ENCODE measurements around the gene ANTXR2.
"Not testable (repeated sequence)": the region's sequence is repeated elsewhere in the genome, so short reads cannot be mapped to it uniquely, and the experiment has no call there.

ANTXR2 gene

DNA sequence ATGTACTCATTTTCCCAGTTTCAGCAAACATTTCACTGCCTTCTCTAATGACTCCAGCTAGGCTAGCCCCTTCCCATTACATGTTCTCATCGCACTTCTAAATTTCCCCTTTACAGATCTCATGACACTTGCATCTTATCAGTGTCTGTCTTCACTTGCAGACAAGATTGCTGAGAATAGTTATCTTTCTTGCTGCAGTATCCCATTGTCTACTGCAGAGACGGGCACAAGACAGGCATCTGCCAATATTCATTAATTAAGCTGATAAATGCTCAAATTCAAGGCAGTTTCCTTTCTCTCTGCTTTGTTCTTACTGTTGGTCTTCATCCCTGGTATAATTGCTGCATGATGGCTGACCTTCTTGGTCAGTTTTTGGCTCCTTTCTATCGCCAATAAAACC is 175.9 kb downstream of the ANTXR2 start:
- Mint-ChIP-seq H3K4me1 (ENCODE audit: low read depth) (no peaks in the 10 kb centered on the region), H3K4me3 (no peak overlapping the region), H3K27me3 (no peaks in the 10 kb centered on the region), H3K36me3 (ENCODE audit: low read depth) (no peaks in the 10 kb centered on the region), H3K27ac (no peak overlapping the region), H3K9me3 (peaks cover 3% of the 10 kb centered on the region)
- no peak for DNase-seq

DNA sequence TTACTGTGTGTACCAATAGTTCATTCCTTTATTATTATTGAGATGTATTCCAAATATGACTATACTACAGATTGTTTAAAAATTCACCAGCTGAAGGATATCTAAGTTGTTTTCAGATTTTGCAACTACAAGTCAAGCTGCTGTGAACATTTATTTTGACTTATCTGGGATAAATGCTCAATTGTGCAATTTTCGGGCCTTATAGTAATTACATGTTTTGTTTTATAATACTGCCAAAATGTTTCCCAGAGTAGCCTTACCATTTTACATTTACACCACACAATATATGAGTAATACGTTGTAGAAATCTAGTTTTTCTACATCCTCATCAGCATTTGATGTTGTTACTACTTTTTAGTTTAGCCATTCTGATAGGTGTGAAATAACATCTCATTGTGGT is 179.6 kb downstream of the ANTXR2 start:
- Mint-ChIP-seq H3K4me3 (no peak overlapping the region), H3K9me3 (no peaks in the 10 kb centered on the region), H3K27me3 (no peaks in the 10 kb centered on the region), H3K36me3 (ENCODE audit: low read depth) (no peaks in the 10 kb centered on the region), H3K4me1 (ENCODE audit: low read depth) (no peaks in the 10 kb centered on the region), H3K27ac (no peak overlapping the region)
- DNase-seq, result no peak

DNA sequence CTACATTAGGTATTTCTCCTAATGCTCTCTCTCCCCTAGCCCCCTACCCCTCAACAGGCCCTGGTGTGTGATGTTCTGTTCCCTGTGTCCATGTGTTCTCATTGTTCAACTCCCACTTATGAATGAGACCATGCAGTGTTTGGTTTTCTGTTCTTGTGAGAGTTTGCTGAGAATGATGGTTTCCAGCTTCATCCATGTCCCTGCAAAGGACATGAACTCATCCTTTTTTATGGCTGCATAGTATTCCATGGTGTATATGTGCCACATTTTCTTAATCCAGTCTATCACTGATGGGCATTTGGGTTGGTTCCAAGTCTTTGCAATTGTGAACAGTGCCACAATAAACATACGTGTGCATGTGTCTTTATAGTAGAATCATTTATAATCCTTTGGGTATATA is 184.0 kb downstream of the ANTXR2 start:
- not testable (repeated sequence) for H3K36me3 Mint-ChIP-seq (ENCODE audit: low read depth); H3K4me3 Mint-ChIP-seq; H3K27me3 Mint-ChIP-seq; H3K9me3 Mint-ChIP-seq; DNase-seq; H3K4me1 Mint-ChIP-seq (ENCODE audit: low read depth); H3K27ac Mint-ChIP-seq

DNA sequence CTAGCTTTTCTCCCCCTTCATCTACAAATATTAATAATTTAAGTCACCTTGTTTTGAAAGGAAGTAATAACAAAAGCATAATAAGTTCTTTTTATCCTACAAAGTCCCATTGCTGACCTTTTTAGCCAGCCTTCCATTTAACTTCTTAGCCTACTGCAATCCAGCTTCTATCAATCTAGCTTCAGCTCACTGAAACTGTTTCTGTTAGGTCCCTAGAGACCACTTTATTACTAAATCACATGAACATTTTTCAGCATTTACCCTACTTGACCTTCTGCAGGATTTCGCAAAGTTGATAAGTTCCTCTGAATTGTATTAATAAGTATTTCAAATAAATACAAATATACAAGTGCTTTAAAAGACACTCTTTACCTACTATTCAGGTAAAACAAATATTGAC is 186.5 kb downstream of the ANTXR2 start:
- Mint-ChIP-seq H3K4me3 (no peak overlapping the region), H3K27me3 (no peaks in the 10 kb centered on the region), H3K4me1 (ENCODE audit: low read depth) (peaks cover 2% of the 10 kb centered on the region), H3K27ac (no peak overlapping the region), H3K36me3 (ENCODE audit: low read depth) (no peaks in the 10 kb centered on the region), H3K9me3 (no peaks in the 10 kb centered on the region)
- no peak for DNase-seq

DNA sequence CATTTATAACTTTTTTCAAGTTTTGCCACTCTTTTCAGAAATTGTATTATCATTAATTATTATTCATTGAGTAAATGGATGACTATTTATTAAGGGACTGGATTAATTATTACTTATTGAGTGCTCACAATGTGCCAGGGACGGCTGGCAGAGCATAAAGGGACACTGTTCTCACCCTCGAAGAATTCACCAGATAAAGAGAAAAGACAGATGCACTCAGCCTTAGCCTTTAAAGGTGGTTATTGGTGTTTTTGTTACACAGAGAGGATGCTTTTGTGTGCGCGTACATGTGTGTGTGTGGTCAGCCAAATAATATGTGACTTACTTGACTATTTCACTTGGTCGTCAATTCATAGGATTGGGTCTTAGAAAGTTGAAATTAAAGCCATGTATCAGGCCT is 187.0 kb downstream of the ANTXR2 start:
- no peak for DNase-seq
- Mint-ChIP-seq H3K27me3 (no peaks in the 10 kb centered on the region), H3K4me1 (ENCODE audit: low read depth) (peaks cover 2% of the 10 kb centered on the region), H3K27ac (no peak overlapping the region), H3K9me3 (no peaks in the 10 kb centered on the region), H3K36me3 (ENCODE audit: low read depth) (no peaks in the 10 kb centered on the region), H3K4me3 (no peak overlapping the region)

DNA sequence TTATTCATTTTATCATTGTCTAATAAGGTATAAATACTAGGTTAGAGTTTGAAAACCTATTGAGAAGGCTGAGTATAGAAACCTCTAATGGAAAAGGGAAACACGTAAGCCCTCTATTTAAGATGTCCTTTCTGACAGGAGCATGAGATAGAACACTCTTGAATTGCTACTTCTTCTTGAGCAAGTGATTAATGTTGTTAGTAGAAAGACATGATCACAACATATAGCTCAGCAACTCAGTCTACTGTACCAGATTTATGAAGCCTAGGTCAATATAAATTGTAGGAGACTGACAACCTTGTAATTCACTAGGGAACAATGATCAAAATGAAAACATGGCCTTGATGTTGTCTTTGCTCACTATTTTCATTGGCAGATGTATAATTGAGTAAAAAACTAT is 189.7 kb downstream of the ANTXR2 start:
- Mint-ChIP-seq H3K4me1 (ENCODE audit: low read depth) (peaks cover 2% of the 10 kb centered on the region), H3K4me3 (no peak overlapping the region), H3K36me3 (ENCODE audit: low read depth) (no peaks in the 10 kb centered on the region), H3K9me3 (peaks cover 2% of the 10 kb centered on the region), H3K27ac (no peak overlapping the region), H3K27me3 (no peaks in the 10 kb centered on the region)
- no peak for DNase-seq

DNA sequence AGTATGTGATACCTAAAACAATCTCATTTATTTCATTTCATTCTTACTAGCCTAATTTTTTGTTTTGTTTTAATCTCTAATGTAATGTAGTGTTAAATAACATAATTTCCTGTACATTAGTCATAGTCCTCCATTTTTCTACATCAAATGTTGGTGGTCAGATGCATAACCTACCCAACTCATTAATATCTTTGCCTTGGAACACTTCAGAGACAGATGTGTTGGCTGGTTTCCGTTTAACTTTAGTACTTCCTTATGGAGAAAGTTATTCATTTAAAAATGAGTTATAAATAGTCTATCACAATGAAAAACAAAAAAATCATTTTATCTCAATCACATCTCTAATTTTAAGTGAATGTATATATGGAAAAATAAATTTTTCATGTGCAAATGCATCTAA is 190.2 kb downstream of the ANTXR2 start:
- no peaks in the 10 kb centered on the region for H3K27me3 Mint-ChIP-seq
- DNase-seq, result no peak
- no peaks in the 10 kb centered on the region for H3K36me3 Mint-ChIP-seq (ENCODE audit: low read depth)
- H3K4me1 Mint-ChIP-seq (ENCODE audit: low read depth), result peaks cover 2% of the 10 kb centered on the region
- peaks cover 7% of the 10 kb centered on the region for H3K9me3 Mint-ChIP-seq
- H3K4me3 Mint-ChIP-seq, result no peak overlapping the region
- H3K27ac Mint-ChIP-seq, result no peak overlapping the region

DNA sequence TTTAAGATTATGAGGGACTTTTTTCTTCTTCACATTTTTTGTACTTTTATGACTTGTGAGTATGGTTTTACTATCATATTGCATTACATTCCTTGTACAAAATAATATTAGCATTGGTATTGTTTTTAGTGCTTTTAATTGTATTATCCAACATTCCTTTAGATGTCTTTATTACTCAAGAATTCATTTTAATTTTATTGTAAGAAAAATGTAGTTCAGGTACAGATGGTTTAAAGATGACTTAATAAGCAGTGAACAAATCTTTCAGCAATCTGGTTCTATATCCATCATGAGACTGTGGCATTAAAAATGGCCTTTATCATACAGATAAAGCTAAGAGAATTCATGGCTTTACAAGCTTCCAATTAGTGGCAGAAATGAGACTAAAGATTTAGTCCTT is 191.6 kb downstream of the ANTXR2 start:
- H3K27me3 Mint-ChIP-seq, result no peaks in the 10 kb centered on the region
- DNase-seq, result no peak
- no peaks in the 10 kb centered on the region for H3K36me3 Mint-ChIP-seq (ENCODE audit: low read depth)
- H3K27ac Mint-ChIP-seq, result no peak overlapping the region
- peaks cover 2% of the 10 kb centered on the region for H3K4me1 Mint-ChIP-seq (ENCODE audit: low read depth)
- H3K4me3 Mint-ChIP-seq, result no peak overlapping the region
- H3K9me3 Mint-ChIP-seq, result peaks cover 9% of the 10 kb centered on the region

DNA sequence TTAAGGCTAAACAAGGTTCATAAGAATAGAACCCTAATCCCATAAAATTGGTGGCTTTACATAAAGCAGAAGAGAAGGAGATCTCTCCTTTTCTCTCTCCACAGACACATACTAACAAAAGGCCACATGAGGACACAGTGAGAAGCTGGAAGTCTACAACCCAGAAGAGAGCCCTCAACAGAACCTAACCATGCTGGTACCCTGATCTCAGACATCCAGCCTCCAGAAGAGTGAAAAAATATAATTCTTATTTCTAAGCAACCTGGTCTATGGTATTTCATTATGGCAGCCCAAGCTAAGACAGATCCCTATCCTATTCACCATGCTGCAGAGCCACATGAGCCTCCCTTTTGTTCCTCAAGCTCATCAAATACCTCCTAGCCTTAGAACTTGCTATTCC is 195.5 kb downstream of the ANTXR2 start:
- no peaks in the 10 kb centered on the region for H3K36me3 Mint-ChIP-seq (ENCODE audit: low read depth)
- H3K4me1 Mint-ChIP-seq (ENCODE audit: low read depth), result no peaks in the 10 kb centered on the region
- peaks cover 9% of the 10 kb centered on the region for H3K9me3 Mint-ChIP-seq
- no peaks in the 10 kb centered on the region for H3K27me3 Mint-ChIP-seq
- no peak for DNase-seq
- no peak overlapping the region for H3K27ac Mint-ChIP-seq
- no peak overlapping the region for H3K4me3 Mint-ChIP-seq

DNA sequence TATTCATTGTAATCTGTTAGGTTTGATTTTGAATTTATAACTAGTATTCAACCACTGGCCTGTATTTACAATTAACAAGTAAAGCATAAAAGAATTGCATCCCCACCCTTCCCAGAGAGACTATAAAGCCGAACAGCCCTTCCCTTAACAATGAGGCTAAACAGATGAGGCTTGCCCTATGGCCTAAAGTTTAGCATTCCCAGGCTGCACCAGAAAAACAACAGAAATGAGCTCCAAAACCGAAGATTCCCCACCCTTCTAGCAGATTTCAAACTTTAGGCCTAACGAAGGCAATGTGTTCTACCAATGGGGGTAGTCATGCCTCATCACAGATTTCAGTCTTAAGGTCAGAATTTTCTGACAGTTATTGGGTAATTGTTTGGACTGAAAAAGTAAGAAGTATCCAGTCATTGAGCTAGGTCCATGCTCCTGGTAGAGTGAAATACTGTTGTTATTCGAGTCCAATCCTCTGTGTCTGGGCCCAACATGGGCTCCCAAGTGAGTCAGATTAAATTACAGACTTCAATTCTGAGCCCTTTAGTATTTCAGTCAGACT is 197.6 kb downstream of the ANTXR2 start:
- H3K4me3 Mint-ChIP-seq, result no peak overlapping the region
- DNase-seq, result no peak
- H3K27ac Mint-ChIP-seq, result no peak overlapping the region
- peaks cover 9% of the 10 kb centered on the region for H3K9me3 Mint-ChIP-seq
- no peaks in the 10 kb centered on the region for H3K27me3 Mint-ChIP-seq
- H3K4me1 Mint-ChIP-seq (ENCODE audit: low read depth), result no peaks in the 10 kb centered on the region
- no peaks in the 10 kb centered on the region for H3K36me3 Mint-ChIP-seq (ENCODE audit: low read depth)

DNA sequence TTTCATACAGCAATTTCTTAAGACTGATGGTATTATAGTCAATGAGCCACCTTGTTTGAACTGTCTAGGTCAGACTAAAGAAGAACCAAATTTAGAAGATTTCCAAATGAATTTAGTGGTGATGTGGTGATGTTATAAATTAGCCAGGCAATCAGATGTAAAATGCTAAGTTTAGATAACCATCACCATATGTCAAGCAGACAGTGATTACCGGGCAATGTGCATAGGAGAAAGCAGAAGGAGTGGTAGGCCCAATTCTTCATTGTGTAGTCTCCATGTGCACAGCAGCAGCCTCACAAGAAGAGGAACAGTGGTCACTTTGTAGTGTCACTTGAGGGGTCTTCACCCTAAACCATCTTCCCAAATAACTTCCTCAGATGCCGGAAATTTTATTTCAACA is 198.8 kb downstream of the ANTXR2 start:
- H3K27me3 Mint-ChIP-seq, result peaks cover 3% of the 10 kb centered on the region
- no peaks in the 10 kb centered on the region for H3K36me3 Mint-ChIP-seq (ENCODE audit: low read depth)
- H3K27ac Mint-ChIP-seq, result no peak overlapping the region

DNA sequence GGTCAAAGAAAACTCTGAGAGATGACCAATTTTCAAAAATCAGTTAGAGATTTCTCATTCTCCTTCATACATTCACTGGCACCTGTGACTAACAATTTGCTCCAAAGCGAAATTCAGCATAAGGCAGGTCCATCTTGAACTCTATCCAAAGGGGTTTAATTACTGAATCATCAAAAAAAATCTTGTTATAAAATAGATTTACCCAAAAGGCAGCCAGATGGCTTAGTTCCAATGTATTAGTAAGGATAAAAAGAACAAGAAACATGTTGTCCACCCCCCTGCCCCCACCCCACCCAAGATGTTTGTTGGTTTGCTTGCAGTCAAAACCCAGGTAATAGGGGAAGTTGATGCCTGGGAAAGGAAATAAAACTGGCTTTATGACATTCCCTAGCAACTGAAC is 200.3 kb downstream of the ANTXR2 start:
- Mint-ChIP-seq H3K27ac (no peak overlapping the region), H3K4me3 (no peak overlapping the region), H3K27me3 (peaks cover 3% of the 10 kb centered on the region), H3K4me1 (ENCODE audit: low read depth) (no peaks in the 10 kb centered on the region), H3K9me3 (peaks cover 2% of the 10 kb centered on the region), H3K36me3 (ENCODE audit: low read depth) (no peaks in the 10 kb centered on the region)
- DNase-seq, result no peak

More for the DNA sequence above, 198.8 kb downstream of the ANTXR2 start:
- no peak overlapping the region for H3K4me3 Mint-ChIP-seq
- H3K9me3 Mint-ChIP-seq, result peaks cover 9% of the 10 kb centered on the region
- DNase-seq, result no peak
- no peaks in the 10 kb centered on the region for H3K4me1 Mint-ChIP-seq (ENCODE audit: low read depth)

DNA sequence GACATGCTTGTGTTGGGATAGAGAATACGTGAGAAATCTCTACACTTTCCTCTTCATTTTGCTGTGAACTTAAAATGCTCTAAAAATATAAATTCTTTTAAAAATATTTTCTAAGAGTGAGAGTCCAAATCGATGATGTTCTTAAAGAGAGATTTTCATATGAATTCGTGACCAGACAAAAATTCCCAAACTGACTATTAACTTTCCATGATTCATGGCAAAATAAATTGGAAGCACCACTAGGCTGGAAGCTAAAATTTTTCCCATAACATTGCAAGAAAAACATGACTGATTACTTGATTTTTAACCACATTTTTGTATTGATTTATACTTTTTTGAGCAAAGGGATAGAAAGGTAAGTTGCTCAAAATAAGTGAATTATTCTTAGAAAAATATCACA is 201.1 kb downstream of the ANTXR2 start:
- Mint-ChIP-seq H3K27me3 (peaks cover 3% of the 10 kb centered on the region), H3K36me3 (ENCODE audit: low read depth) (no peaks in the 10 kb centered on the region), H3K27ac (no peak overlapping the region), H3K4me3 (no peak overlapping the region), H3K9me3 (no peaks in the 10 kb centered on the region), H3K4me1 (ENCODE audit: low read depth) (no peaks in the 10 kb centered on the region)
- no peak for DNase-seq

DNA sequence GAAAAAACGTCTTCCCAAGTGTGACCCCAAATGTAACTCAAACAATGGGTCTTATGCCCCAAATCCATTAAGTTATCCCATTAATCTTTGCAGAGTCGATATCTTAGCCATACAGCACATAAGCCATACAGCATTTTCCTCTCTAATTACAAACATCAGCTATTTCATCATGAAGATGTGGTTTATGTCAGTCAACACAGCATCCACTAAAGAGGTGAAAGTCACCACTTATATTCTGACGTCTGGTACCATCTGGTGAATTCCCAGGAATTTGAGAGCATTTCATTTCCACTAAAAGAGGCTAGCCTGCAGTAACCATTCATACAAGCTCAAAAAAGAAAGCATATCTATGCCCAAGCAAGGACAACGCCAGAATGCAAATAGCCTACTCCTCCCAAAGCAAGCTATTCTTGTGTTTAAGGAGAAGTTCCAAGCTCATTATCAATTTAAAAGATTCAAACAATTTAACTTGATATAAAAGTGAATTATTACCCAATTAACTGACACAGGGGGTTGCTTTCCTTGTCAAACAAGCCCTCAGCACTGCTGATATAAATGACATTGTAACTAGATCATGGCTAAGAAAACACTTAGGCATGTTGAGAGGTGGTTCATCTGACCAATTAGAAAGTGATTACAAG is 203.3 kb downstream of the ANTXR2 start:
- Mint-ChIP-seq H3K27ac (no peak overlapping the region), H3K27me3 (peaks cover 4% of the 10 kb centered on the region), H3K4me3 (no peak overlapping the region), H3K9me3 (no peaks in the 10 kb centered on the region), H3K4me1 (ENCODE audit: low read depth) (no peaks in the 10 kb centered on the region), H3K36me3 (ENCODE audit: low read depth) (no peaks in the 10 kb centered on the region)
- no peak for DNase-seq

DNA sequence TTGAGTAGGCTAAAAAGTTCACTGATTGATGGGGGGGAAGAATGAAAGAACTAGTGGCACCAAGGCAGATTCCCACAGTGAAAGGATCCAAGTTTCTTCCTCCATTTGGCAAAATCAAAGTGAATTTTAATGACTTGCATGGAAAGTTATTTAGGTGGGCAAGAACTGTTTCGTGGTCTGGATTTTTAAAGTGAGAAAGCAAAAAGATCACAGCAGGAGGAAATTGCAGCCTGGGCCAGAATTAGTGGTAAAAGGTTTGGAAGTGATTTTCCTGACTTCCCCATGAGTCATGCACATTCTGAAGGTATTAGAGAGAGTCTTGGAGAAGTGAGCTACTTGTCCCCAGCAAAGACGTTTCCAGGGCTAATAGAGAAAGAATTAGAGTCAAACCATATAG is 207.8 kb downstream of the ANTXR2 start:
- no peaks in the 10 kb centered on the region for H3K9me3 Mint-ChIP-seq
- H3K4me1 Mint-ChIP-seq (ENCODE audit: low read depth), result no peaks in the 10 kb centered on the region
- H3K4me3 Mint-ChIP-seq, result no peak overlapping the region
- H3K36me3 Mint-ChIP-seq (ENCODE audit: low read depth), result no peaks in the 10 kb centered on the region
- no peak for DNase-seq
- no peak overlapping the region for H3K27ac Mint-ChIP-seq
- peaks cover 6% of the 10 kb centered on the region for H3K27me3 Mint-ChIP-seq

Measured in activated T-cell treated with anti-CD3 and anti-CD28 coated beads, Interleukin-2, amount 50 U/mL, for 24 hours (primary cell).